Stimulated activated CD8-positive, alpha-beta memory T cell treated with anti-CD3 and anti-CD28 coated beads, Interleukin-2, amount 100 ng/mL, for 48 hours (primary cell): ENCODE results near the gene C12orf43.

ENCODE experiments used
- DNase-seq, 2 donors: peaks; one replicate each; pipeline ENCODE4 v3.0.0-alpha.2; 2020; ENCODE audit warnings: low read depth in 2 of 2

Gene C12orf43

DNA sequence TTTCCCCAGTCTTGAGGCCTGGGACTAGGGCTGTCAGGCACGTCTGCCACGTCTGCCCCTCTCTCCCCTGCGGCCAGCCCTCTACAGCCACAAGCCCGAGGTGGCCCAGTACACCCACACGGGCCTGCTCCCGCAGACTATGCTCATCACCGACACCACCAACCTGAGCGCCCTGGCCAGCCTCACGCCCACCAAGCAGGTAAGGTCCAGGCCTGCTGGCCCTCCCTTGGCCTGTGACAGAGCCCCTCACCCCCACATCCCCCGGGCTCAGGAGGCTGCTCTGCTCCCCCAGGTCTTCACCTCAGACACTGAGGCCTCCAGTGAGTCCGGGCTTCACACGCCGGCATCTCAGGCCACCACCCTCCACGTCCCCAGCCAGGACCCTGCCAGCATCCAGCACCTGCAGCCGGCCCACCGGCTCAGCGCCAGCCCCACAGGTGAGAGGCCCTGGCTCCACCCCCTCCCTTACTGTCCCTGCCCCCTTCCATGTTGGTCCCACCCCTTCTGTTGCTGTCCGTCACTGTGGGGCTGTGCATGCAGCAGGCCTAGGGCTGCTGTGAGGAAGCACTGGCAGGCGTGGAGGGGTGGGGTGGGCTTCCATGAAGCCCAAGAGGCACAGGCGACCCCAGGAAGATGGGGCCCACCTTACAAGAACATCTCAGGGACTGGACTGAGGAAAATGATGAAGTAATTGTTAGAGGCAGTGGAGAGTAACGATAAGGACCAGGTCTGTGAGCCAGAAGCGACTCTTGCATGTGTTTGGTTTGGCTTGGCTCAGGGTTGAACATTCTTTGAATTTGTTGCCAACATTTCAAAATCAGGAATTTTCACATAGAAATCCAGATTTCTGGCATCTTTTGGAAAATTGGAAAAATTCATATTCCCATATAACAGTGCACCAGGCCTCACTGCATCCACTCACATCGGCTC is 16.8 kb downstream of the C12orf43 start:
- DNase-seq: no peak

DNA sequence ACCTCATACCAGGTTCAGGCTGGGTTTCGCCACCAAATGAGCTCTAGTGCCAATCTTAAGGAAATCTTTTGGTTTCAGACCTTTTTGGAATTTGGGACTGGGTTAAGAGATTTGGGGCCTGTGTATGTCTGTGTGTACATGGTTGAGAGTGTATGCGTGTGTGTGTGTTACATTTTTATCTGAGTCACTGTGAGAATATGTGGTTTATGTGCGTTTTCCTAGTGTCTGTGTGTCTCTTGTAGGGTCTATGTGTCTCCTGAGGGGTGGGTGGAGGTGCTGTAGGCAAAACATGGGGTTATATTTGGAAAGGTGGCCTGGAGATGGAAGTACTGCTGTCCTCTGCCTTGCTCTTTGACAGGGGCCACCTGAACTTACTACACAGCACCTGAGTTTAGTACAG is 17.9 kb downstream of the C12orf43 start:
- no peak for DNase-seq

GRCh38 chr12:120997448-120997847 is 18.8 kb downstream of the C12orf43 start:
- no peak for DNase-seq

- DNase-seq: no peak
Observed at GRCh38 chr12:120996133-120996746, 20.0 kb downstream of the C12orf43 start.

- no peak for DNase-seq
Observed at GRCh38 chr12:120994589-120995337, 21.5 kb downstream of the C12orf43 start.

- DNase-seq: no peak
Observed at GRCh38 chr12:120994059-120994458, 22.2 kb downstream of the C12orf43 start.

GRCh38 chr12:120993496-120993895 is 22.8 kb downstream of the C12orf43 start:
- DNase-seq: no peak

GRCh38 chr12:120992989-120993388 is 23.3 kb downstream of the C12orf43 start:
- DNase-seq: no peak

DNA sequence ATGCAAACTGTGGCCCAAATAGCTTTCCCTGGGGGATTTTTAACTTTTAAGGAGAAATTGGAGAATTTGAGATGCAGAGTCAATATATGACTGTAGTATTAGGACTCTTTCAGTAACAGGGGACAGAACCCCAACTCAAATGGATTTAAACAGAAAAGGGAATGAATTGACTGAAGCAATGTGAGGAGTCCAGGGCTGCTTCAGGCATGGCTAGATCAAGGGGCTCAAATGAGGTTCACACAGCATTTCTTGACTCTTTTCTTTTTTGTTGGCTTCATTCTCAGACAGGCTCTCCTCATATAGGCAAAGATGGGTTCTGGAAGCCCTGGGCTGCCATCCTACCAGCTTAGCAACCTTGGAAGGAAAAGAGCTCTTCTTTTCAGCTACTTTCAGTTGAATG is 24.3 kb downstream of the C12orf43 start:
- no peak for DNase-seq

DNA sequence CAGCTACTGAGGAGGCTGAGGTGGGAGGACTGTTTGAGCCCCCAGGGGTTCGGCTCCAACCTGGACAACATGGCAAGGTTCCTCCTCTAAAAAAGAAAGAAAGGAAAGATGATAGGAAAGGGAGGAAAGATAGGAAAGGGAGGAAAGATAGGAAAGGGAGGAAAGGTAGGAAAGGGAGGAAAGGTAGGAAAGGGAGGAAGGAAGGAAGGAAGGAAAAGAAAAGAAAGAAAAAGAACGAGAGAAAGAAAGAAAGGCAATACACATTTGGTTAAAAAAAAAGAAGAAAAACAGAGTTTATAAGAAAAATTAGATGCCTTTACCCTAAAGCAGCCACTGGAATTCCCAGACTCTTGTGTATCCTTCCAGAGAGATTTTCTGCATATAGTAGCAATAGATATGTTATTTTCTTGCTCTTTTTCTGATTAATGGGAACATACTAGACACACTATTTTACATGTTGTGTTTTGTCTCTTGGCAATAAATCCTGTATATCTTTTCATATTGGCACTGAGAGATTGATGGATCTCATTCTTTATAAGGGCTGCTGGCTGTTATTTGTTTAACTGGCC is 25.7 kb downstream of the C12orf43 start:
- DNase-seq: no peak

DNA sequence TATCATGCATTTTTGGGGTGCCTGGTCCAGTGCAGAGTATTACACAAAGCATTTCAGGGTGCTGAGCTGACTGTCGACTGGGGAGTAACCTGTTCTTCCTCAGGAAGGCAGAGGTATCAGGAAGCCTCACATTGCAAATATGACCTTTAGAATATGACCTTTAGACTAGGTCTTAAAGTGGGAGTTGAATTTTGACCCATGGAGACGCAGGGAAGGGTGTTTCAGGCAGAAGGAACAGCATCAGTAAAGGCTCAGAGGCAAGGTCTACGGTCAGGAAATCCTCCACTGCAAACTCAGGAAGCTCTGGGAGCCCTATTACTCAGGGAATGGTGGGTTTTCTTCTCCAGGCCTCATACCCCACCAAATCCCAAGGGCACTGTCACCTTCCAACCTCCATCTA is 26.6 kb downstream of the C12orf43 start:
- no peak for DNase-seq

- DNase-seq: no peak
Observed at GRCh38 chr12:120988658-120989057, 27.6 kb downstream of the C12orf43 start.

DNA sequence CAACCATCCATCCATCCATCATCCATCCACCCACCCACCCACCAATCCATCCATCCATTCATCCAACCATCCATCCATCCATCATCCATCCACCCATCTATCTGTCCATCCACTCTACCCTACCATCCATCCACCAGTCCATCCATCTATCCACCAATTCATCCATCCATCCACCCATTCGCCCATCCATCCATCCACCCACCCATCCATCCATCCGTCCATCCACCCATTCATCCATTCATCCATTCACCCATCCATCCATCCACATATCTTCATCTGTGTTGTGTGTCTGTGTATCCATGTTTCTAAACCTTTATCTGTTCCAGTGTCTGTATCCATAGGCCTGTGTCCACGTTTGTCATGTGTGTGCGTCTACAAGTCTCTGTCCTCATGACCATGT is 28.1 kb downstream of the C12orf43 start:
- DNase-seq: no peak

- DNase-seq: no peak
Observed at GRCh38 chr12:120984351-120984898, 31.9 kb downstream of the C12orf43 start.

GRCh38 chr12:120983759-120984158 is 32.5 kb downstream of the C12orf43 start:
- DNase-seq: no peak

GRCh38 chr12:120982659-120983058 is 33.6 kb downstream of the C12orf43 start:
- DNase-seq: no peak

GRCh38 chr12:120981407-120981941 is 34.8 kb downstream of the C12orf43 start:
- DNase-seq: no peak

- DNase-seq: no peak
Observed at GRCh38 chr12:120980800-120981368, 35.4 kb downstream of the C12orf43 start.

GRCh38 chr12:120979862-120980696 is 36.2 kb downstream of the C12orf43 start:
- DNase-seq: no peak

DNA sequence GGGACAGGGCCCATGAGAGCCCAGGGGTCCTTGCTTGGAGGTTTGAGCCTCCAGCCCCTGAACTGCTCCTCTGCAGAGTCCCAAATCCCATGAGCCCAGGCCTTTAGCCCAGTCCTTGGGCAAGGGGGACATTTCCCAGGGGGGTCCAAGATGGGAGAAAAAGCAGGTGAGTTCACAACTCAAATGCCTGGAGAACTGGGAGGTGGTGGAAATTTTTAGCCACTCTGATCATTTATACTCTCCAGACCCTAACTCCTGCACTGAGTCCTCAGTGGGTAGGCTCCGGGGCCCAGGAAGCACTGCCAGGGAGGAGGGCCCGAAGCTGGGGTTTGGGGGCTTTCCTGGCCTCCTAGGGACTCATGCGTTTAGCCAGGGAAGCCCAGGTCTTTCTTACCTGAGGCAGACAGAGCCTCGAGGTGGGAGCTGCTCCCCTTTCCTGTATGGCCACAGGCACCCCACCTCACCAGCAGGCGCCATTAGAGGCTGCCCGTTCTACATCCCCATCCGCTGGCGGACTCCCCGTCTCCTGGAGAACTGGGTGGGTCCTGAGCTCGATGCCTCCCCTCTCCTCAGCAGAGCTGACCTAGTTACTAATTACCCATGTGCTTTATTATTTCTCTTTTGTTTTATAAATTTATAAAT is 36.9 kb downstream of the C12orf43 start:
- no peak for DNase-seq
